ENCODE data around the gene EPPIN.
"Not testable (repeated sequence)": the region's sequence is repeated elsewhere in the genome, so short reads cannot be mapped to it uniquely, and the experiment has no call there.

The EPPIN gene

DNA sequence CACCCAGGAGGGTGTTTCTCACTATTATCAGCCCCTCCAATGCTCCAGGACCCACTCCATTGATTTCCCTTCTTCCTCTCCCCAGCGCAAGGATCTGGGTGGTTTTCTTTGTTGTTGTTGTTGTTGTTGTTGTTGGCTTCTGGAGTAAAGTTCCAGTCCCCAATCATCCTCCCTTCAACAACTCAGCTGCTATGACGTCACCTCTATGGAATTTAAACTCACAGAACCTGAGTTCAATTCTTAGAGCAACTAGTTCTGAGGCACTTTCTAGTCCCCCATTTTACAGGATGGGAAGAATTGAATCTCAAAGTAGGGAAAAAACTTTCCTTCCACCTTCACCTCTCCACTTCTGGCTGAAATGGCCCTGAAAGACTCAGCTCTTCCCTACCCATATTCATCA, 41.6 kb upstream of the EPPIN start:
- TF ChIP-seq PPARA (CRISPR knock-in tag; IDR thresholded peaks at IDR 0.05; ENCODE audit: borderline replicate concordance) (no peak), ZNF8 (CRISPR knock-in tag; IDR thresholded peaks at IDR 0.05) (no peak), ZC3H10 (CRISPR knock-in tag; IDR thresholded peaks at IDR 0.05) (no peak), TOX (CRISPR knock-in tag; IDR thresholded peaks at IDR 0.05; ENCODE audit: borderline replicate concordance) (no peak)
- TF ChIP-seq, protein P1, sequence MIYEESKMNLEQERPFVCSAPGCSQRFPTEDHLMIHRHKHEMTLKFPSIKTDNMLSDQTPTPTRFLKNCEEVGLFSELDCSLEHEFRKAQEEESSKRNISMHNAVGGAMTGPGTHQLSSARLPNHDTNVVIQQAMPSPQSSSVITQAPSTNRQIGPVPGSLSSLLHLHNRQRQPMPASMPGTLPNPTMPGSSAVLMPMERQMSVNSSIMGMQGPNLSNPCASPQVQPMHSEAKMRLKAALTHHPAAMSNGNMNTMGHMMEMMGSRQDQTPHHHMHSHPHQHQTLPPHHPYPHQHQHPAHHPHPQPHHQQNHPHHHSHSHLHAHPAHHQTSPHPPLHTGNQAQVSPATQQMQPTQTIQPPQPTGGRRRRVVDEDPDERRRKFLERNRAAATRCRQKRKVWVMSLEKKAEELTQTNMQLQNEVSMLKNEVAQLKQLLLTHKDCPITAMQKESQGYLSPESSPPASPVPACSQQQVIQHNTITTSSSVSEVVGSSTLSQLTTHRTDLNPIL (CRISPR knock-in tag; IDR thresholded peaks at IDR 0.05; ENCODE audit: low read depth): no peak
- ATAC-seq: no peak

DNA sequence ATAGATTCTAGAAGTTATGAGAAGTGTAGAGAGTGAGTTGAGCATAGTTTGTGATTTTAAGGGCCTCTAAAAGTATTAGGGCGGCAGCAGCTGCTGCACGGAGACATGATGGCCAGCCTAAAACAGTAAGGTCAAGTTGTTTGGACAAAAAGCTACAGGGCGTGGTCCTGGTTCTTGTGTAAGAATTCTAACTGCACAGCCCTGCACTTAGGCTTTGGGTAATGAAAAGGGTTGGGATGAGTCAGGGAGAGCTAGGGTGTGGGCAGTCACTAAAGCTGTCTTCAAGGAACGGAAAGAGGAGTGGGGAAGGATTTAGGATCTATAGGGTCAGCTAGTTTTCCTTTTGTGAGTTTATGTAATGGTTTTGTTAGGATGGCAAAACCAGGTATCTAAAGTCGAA, 38.8 kb upstream of the EPPIN start:
- ATAC-seq: not testable (repeated sequence)

DNA sequence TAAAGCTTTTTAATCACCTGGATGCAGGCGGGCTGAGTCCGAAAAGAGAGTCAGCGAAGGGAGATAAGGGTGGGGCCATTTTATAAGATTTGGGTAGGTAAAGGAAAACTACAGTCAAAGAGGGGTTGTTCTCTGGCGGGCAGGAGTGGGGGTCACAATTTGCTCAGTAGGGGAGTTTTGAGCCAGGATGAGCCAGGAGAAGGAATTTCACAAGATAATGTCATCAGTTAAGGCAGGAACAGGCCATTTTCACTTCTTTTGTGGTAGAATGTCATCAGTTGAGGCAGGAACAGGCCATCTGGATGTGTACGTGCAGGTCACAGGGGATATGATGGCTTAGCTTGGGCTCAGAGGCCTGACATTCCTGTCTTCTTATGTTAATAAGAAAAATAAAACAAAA, 37.1 kb upstream of the EPPIN start:
- ATAC-seq: not testable (repeated sequence)

DNA sequence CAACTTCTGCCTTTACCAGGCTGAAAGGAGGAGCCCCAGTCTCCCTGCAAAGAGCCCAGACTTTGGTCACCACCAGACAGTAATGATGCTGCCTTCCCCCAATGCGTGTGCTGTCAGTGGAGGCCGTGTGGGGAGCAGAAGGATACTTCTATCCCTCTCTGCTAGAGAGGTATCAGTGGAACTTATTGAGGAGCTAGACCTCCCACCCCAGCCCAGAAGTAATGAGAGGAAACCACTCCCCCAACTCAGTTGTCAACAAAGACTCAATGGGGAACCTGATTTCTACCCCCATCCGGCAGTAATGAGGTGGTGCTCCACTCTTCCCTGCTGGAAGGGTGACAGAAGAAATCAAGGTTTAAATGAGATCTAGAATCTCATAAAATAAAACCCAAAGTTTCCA, 36.3 kb upstream of the EPPIN start:
- TF ChIP-seq ZNF70 (CRISPR knock-in tag; IDR thresholded peaks at IDR 0.05) (no peak), TOX (CRISPR knock-in tag; IDR thresholded peaks at IDR 0.05; ENCODE audit: borderline replicate concordance) (no peak), ZFP30 (CRISPR knock-in tag; IDR thresholded peaks at IDR 0.05) (no peak), ESRRG (CRISPR knock-in tag; IDR thresholded peaks at IDR 0.05) (no peak), BACH2 (CRISPR knock-in tag; IDR thresholded peaks at IDR 0.05; ENCODE audit: borderline replicate concordance) (no peak), CSDC2 (CRISPR knock-in tag; IDR thresholded peaks at IDR 0.05) (no peak), ZFP3 (CRISPR knock-in tag; IDR thresholded peaks at IDR 0.05) (no peak), TCF4 (CRISPR knock-in tag; IDR thresholded peaks at IDR 0.05; ENCODE audit: borderline replicate concordance) (no peak)
- TF ChIP-seq, protein P2, sequence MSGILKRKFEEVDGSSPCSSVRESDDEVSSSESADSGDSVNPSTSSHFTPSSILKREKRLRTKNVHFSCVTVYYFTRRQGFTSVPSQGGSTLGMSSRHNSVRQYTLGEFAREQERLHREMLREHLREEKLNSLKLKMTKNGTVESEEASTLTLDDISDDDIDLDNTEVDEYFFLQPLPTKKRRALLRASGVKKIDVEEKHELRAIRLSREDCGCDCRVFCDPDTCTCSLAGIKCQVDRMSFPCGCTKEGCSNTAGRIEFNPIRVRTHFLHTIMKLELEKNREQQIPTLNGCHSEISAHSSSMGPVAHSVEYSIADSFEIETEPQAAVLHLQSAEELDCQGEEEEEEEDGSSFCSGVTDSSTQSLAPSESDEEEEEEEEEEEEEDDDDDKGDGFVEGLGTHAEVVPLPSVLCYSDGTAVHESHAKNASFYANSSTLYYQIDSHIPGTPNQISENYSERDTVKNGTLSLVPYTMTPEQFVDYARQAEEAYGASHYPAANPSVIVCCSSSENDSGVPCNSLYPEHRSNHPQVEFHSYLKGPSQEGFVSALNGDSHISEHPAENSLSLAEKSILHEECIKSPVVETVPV (CRISPR knock-in tag; IDR thresholded peaks at IDR 0.05): no peak
- TF ChIP-seq, protein P3, sequence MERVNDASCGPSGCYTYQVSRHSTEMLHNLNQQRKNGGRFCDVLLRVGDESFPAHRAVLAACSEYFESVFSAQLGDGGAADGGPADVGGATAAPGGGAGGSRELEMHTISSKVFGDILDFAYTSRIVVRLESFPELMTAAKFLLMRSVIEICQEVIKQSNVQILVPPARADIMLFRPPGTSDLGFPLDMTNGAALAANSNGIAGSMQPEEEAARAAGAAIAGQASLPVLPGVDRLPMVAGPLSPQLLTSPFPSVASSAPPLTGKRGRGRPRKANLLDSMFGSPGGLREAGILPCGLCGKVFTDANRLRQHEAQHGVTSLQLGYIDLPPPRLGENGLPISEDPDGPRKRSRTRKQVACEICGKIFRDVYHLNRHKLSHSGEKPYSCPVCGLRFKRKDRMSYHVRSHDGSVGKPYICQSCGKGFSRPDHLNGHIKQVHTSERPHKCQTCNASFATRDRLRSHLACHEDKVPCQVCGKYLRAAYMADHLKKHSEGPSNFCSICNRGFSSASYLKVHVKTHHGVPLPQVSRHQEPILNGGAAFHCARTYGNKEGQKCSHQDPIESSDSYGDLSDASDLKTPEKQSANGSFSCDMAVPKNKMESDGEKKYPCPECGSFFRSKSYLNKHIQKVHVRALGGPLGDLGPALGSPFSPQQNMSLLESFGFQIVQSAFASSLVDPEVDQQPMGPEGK (CRISPR knock-in tag; IDR thresholded peaks at IDR 0.05; ENCODE audit: borderline replicate concordance): no peak
- ATAC-seq: no peak

DNA sequence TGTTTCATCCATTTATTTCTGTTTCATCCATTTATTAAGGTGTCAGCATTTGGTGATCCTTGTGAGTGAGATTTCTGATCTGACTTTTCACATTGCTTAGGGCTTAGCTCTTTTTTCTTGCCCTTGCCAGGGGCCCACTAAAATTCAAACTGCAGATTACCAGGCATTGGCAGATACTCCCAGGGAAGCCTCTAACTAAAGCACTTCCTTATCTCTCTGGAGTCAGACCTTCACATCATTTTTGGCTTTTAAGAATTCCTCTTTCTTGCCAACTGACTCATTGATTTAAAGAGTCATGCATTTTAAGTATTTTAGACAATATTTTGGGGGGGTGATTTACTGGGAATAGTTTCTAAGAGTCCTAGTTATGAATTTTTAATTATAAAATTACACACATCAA, 34.5 kb upstream of the EPPIN start:
- TF ChIP-seq, protein P4, sequence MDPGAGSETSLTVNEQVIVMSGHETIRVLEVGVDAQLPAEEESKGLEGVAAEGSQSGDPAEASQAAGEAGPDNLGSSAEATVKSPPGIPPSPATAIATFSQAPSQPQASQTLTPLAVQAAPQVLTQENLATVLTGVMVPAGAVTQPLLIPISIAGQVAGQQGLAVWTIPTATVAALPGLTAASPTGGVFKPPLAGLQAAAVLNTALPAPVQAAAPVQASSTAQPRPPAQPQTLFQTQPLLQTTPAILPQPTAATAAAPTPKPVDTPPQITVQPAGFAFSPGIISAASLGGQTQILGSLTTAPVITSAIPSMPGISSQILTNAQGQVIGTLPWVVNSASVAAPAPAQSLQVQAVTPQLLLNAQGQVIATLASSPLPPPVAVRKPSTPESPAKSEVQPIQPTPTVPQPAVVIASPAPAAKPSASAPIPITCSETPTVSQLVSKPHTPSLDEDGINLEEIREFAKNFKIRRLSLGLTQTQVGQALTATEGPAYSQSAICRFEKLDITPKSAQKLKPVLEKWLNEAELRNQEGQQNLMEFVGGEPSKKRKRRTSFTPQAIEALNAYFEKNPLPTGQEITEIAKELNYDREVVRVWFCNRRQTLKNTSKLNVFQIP (CRISPR knock-in tag; IDR thresholded peaks at IDR 0.05; ENCODE audit: borderline replicate concordance, low read depth): no peak
- TF ChIP-seq CSDC2 (CRISPR knock-in tag; IDR thresholded peaks at IDR 0.05): no peak
- no peak for TF ChIP-seq ZFP3 (CRISPR knock-in tag; IDR thresholded peaks at IDR 0.05)
- TF ChIP-seq ESRRG (CRISPR knock-in tag; IDR thresholded peaks at IDR 0.05): no peak
- TF ChIP-seq TOX (CRISPR knock-in tag; IDR thresholded peaks at IDR 0.05; ENCODE audit: borderline replicate concordance): no peak
- no peak for TF ChIP-seq ISL1 (CRISPR knock-in tag; IDR thresholded peaks at IDR 0.05)
- no peak for TF ChIP-seq OSR1 (CRISPR knock-in tag; IDR thresholded peaks at IDR 0.05)
- TF ChIP-seq ARNTL (CRISPR knock-in tag; IDR thresholded peaks at IDR 0.05; ENCODE audit: borderline replicate concordance, low read depth): no peak
- TF ChIP-seq, protein P3 (CRISPR knock-in tag; IDR thresholded peaks at IDR 0.05; ENCODE audit: borderline replicate concordance): no peak
- TF ChIP-seq, protein P1 (CRISPR knock-in tag; IDR thresholded peaks at IDR 0.05; ENCODE audit: low read depth): no peak
- no peak for TF ChIP-seq ZC3H10 (CRISPR knock-in tag; IDR thresholded peaks at IDR 0.05)
- no peak for TF ChIP-seq ZNF70 (CRISPR knock-in tag; IDR thresholded peaks at IDR 0.05)
- no peak for TF ChIP-seq RARB (CRISPR knock-in tag; IDR thresholded peaks at IDR 0.05)

More for the DNA sequence above, 34.5 kb upstream of the EPPIN start:
- no peak for ATAC-seq

All from SK-N-SH treated with all-trans-retinoic acid at 6 μM for 48 hours (cell line).